GM20431 (cell line): Measurements from ENCODE around the gene GDF2.

Source experiments
- in situ Hi-C: fragments of 300-500 bp; cut with MseI, MboI; formaldehyde crosslinking; loops from one replicate; pipeline ENCODE4 v1.15.0; 2020; ENCODE audit warnings: low sequenced_read_pairs; ENCODE audit not compliant: unreplicated experiment

The GDF2 gene

GRCh38 chr10:47309408-47310089 lies 12.7 kb upstream of the GDF2 start:
- in situ Hi-C loops, result loop anchor here (10.0 kb wide), 1 partner anchor 275 kb away; no protein-coding TSS in a partner anchor

DNA sequence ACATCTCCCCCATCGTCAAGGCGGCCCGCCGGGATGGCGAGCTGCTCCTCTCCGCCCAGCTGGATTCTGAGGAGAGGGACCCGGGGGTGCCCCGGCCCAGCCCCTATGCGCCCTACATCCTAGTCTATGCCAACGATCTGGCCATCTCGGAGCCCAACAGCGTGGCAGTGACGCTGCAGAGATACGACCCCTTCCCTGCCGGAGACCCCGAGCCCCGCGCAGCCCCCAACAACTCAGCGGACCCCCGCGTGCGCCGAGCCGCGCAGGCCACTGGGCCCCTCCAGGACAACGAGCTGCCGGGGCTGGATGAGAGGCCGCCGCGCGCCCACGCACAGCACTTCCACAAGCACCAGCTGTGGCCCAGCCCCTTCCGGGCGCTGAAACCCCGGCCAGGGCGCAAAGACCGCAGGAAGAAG lies 12.2 kb upstream of the GDF2 start:
- in situ Hi-C loops, result no loop called here

DNA sequence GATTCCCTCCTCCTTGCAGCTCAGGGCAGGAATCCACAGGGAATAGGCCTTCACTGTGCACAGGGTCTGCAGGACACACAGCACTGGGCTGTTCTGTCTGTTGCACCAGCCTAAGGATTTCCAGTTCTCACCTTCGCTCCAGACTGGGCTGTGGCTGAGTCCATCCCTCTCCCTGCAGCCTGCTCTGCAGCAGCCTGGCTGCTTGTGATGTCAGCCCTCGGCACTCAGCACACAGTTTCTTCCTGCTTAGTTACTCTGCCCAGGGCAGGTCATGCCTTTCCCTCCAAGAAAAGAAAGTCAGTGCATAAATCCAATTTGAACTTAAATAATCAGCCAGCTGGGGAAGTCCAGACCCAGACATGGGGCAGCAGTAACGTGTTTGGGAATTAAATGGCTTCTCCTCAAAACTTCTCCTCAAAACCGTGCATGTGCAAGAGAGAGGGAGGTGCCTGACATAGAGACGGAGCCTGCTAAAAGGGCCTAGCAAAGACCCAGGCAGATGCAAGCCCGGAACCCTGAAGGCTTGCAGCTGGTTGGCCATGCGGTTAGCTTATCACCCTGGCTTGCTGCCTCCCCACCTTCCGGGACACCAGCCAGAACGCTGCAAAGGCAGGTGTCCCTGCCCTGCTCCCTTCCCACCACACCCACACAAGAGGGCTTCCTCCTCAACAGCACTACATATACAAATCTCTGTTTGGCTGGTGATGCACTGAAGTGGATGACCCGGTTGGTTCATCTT lies 10.9 kb upstream of the GDF2 start:
- in situ Hi-C loops, result no loop called here

DNA sequence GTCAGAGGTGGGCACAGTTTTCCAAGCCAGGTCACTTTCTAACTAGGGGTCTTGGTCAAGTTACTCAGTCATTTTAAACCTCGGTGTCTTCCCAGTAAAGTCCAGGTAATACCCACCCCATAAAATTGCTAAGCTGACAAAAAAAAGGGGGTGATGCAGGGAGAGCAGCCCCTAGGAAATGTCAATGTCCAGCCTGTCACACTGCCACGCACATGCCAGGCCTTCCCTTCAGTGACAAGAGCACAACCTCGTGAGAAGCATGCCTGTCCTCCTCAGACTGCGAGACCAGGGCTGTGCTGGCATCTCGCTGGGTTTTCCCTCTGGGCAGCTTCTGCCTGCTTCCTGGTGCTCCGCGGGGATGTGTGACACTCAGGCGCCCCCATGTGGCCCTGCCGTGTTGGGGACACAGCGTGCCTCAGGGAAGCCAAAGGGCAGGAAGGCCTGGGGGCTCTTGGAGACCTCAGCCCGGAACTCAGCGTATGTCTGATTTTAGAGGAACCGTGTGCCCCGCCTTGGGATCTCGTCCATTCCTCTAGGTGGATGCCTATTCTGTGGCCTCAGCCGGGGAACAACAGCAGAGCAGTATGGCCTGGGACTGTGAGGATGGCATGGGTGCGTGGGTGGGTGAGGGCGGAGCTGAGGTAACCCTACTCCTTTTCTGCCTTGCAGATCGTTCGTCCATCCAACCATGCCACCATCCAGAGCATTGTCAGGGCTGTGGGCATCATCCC lies 10.2 kb upstream of the GDF2 start:
- in situ Hi-C loops, result no loop called here

- in situ Hi-C loops, result no loop called here
Observed at GRCh38 chr10:47312663-47312995, 9.6 kb upstream of the GDF2 start.

DNA sequence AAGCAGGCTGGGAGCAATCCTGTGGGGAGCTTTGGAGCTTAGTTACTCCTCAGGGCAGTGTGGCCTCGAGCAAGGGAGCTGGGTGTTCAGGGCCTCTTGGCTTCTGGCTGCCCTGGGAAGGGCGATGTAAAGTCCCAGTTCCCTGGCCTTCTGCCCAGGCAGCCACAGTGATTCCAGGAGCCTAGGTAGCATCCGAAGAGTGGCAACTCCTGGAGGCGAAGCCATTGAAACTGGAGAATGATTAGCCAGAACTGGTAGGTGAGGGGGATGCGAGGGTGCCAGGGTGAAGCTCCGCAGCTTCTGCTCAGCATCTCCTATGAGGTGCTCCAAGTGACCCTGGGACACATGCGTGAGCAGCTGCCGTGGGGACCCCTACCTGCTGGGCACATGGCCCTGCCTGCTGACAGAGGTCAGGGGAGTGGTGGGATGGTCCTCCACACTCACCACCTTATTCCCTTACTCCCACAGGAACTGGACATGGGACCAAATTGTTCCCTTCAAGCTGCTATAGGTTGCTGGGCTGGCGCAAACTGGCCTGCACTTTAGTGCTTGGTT lies 7.8 kb upstream of the GDF2 start:
- in situ Hi-C loops, result no loop called here

DNA sequence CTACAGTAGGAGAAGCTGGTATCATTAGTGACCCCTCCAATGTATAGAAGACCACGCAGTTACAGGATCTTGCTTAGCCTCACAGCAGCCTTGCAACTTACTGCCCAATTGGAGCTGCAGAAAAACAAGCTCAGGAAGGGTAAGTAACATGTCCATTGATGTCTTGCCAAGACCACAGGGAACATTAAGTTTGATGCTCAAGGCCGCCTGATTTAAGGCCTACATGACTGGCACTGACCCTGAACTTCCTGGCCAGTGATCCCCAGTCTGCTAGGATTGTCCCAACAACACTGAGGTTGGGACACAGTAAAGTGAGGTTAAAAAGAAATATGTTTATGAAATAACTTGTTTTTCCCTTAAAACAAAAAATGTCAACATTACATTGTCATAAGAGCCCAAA lies 6.8 kb upstream of the GDF2 start:
- in situ Hi-C loops, result no loop called here

- in situ Hi-C loops, result no loop called here
Observed at GRCh38 chr10:47316131-47316530, 6.1 kb upstream of the GDF2 start.

DNA sequence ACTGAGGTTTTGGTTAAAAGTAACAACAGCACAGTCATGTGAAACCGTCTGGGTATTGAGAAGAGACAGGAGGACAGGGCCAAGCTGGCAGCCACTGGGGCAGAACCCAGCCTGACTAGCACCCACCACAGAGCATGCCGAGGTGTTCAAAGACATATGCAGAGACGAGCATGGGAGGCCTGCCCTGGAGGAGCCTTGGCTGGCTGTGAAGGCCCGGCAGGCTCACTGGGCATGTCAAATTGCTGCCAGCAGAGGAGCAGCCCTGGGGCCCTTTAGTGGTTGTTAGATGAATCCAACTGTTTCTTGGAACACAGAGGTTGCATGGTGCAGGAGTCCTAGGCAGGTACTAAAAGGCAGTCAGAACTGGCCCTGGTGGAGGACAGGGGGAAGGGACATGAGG lies 5.0 kb upstream of the GDF2 start:
- in situ Hi-C loops, result no loop called here

DNA sequence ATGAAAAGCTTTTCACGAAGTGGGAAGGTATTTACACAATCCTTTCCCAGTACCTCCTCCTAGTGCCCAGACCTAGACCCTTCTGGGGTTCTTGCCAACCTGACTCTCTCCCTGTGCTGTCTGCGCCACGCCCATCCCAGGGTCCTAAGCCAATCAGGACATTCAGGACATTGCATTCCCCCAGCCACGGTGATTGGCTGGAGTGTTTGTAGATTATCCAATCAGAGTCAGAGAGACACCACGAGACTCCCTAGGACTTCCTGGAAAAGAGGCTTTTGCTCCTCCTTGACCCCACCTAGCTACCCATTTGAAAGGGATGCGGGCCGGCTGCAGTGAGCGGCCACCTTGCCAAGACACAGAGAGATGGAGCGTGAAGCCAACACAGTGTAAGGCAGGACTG lies 3.5 kb upstream of the GDF2 start:
- in situ Hi-C loops, result no loop called here

GRCh38 chr10:47319784-47320183 lies 2.5 kb upstream of the GDF2 start:
- in situ Hi-C loops, result no loop called here

- in situ Hi-C loops, result no loop called here
Observed at GRCh38 chr10:47320812-47321211, 1.4 kb upstream of the GDF2 start.

DNA sequence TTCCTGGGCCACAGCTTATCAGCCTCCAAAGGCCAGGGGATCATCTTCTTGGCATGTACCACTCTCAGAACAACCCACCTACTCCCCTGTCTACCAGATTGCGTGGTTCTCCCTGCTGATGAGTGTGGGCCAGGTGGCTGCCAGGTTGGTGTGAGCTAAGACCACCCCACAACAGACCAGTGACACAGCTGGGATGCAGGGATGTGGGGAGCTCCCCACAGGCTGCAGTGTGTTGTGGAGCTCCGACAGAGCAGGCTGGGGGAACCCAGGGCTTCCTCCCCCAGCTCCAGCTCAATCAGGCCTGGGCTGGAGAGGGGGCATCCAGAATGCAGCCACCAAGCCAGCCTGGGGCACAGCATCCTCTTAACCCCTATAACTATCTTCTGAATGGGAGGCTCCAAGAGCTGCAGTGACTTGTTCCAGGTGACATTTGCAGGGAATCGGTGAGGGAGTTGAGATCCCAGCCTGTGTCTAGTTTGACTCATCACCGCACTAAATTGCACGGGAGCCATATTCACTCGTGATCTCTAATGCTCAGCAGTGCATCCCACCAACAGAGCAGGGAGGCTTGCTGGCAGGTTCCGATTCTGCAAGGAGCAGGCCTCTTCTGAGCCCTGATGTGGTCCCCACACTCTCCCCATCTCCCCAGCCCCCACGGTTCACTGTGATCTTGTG lies 596 bp upstream of the GDF2 start:
- in situ Hi-C loops, result no loop called here

- in situ Hi-C loops, result no loop called here
Observed at GRCh38 chr10:47323087-47323486, 833 bp downstream of the GDF2 start.

GRCh38 chr10:47323636-47324296 lies 1.5 kb downstream of the GDF2 start:
- in situ Hi-C loops, result no loop called here

DNA sequence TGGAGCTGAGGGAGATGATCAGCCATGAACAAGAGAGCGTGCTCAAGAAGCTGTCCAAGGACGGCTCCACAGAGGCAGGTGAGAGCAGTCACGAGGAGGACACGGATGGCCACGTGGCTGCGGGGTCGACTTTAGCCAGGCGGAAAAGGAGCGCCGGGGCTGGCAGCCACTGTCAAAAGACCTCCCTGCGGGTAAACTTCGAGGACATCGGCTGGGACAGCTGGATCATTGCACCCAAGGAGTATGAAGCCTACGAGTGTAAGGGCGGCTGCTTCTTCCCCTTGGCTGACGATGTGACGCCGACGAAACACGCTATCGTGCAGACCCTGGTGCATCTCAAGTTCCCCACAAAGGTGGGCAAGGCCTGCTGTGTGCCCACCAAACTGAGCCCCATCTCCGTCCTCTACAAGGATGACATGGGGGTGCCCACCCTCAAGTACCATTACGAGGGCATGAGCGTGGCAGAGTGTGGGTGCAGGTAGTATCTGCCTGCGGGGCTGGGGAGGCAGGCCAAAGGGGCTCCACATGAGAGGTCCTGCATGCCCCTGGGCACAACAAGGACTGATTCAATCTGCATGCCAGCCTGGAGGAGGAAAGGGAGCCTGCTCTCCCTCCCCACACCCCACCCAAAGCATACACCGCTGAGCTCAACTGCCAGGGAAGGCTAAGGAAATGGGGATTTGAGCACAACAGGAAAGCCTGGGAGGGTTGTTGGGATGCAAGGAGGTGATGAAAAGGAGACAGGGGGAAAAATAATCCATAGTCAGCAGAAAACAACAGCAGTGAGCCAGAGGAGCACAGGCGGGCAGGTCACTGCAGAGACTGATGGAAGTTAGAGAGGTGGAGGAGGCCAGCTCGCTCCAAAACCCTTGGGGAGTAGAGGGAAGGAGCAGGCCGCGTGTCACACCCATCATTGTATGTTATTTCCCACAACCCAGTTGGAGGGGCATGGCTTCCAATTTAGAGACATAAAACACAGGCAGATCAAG lies 3.3 kb downstream of the GDF2 start:
- in situ Hi-C loops, result no loop called here

GRCh38 chr10:47326306-47326926 lies 4.2 kb downstream of the GDF2 start:
- in situ Hi-C loops, result no loop called here

DNA sequence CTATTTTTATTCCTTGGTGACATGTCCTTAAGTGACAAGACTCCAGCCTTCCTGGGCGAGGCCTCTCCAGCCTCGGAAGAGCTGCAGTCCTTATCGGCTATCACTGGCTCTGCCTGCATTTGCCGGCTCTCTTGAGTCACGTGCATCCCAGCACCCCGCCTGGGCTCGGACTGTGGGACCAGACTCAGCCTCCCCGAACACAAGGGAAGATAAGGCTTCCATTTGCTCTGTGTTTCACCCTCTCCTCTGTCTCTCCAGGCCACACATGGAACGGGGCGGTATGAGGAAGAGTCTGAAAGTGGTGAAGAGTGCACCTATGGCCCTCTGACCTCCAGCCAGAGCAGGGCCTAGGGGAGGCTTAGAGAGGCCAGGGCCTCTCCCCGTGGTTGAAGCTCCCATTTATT lies 4.7 kb downstream of the GDF2 start:
- in situ Hi-C loops, result no loop called here
